Omental fat pad (tissue), 4 donors: ENCODE measurements around the gene MACROD2. TPM values are rescaled to one million over a fixed set of nuclear protein-coding genes. Genes with fewer than 3 reads are reported as not detected.

ENCODE experiments used
- ATAC-seq: fragments of 150-250 bp; one replicate; pipeline ENCODE4 v1.9.1; 2016; ENCODE audit warnings: mild to moderate bottlenecking, moderate library complexity; ENCODE audit not compliant: low FRiP score
- DNase-seq: peaks from one replicate; pipeline ENCODE4 v3.0.0-alpha.2; 2019; ENCODE audit warnings: low spot score
- CTCF ChIP-seq, 3 donors: fragments of 450-650 bp; IDR thresholded peaks; one replicate each; pipeline ENCODE4 v1.5.1; 2016 to 2017; ENCODE audit warnings: antibody characterized with exemption in 3 of 3, mild to moderate bottlenecking in 3 of 3, moderate library complexity in 2 of 3
- total RNA-seq, 4 donors: library from RNA; depleted of rRNA; stranded (reverse); fragments of >200 nt; gene quantifications; one replicate each; pipeline ENCODE4 v1.1.0, GENCODE V29; 2016

Gene MACROD2
- total RNA-seq, 4 donors from 2014 or later = 6.8 to 54.1 (median 7.4) TPM

DNA sequence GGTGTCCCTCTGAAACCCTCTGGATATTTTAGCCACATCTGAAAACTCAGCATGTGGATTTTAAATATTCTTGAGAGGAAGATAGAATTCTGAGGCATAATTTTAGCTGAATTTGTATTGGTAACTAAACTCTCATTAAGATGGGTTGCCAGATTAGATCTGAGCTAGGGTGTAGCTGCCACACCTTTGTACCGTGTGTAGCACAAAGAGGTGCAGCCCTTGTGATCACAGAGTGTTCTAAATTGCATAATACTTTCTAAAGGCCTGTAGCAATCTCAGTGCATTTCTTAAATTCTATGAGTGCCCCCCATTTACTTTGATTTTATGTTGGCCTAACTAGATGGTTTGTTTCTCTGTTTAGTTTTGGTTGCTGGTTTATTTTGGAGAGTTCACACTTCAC is 289.1 kb downstream of the MACROD2 start:
- no peak for TF ChIP-seq CTCF (IDR thresholded peaks at IDR 0.05)
- ATAC-seq (no peak), DNase-seq (no peak)

DNA sequence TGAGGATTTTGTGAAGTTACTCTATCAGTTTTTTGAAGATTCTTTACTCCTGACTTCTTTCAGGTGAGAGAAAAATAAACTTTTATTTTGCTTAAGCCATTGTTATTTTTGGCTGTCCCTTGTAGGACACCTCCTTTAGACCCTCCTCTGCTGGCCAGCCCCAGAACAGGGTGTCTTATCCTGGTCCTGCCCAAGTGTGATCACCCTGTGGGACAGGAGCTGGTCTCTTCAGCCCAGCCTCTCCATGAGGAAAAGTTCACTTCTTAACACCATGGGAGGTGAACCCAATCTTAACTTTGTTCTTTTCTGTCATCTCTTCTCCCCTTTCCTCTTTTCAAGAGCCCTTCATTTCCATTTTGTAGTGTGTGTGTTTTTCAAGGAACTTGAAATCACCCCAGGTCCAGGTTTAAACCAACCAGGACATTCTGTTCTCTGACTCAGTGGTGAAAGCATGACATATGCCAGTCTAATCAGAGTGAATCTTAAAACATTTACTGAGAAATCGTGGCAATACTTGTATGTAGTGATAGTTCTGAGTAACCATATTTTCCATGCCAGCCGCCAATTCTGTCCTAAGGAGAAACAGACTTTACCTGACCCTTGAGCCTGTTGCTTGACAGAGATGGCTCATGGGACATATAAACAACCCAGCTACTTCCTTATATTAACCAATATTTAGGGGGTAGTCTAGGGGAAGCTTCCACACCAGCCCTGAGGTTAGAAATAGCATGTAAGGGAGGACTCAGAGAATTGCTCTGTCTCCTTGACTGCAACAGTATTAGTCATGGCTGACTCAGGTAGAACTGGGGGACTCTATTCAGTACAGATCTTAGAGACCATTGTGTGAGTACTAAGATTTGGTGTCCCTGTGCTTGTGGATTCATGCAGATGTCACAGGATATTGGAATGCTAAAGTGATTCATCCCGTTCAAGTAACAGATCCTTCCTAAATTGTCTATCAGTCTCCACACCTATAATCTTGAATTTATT is 293.3 kb downstream of the MACROD2 start:
- TF ChIP-seq CTCF (IDR thresholded peaks at IDR 0.05) = no peak
- ATAC-seq (no peak), DNase-seq (no peak)

GRCh38 chr20:14291502-14291901 is 296.2 kb downstream of the MACROD2 start:
- no peak for DNase-seq
- TF ChIP-seq CTCF (IDR thresholded peaks at IDR 0.05) = no peak
- no peak for ATAC-seq

- DNase-seq (no peak), ATAC-seq (no peak)
- TF ChIP-seq CTCF (IDR thresholded peaks at IDR 0.05) = no peak
Observed at GRCh38 chr20:14295238-14295637, 299.9 kb downstream of the MACROD2 start.

DNA sequence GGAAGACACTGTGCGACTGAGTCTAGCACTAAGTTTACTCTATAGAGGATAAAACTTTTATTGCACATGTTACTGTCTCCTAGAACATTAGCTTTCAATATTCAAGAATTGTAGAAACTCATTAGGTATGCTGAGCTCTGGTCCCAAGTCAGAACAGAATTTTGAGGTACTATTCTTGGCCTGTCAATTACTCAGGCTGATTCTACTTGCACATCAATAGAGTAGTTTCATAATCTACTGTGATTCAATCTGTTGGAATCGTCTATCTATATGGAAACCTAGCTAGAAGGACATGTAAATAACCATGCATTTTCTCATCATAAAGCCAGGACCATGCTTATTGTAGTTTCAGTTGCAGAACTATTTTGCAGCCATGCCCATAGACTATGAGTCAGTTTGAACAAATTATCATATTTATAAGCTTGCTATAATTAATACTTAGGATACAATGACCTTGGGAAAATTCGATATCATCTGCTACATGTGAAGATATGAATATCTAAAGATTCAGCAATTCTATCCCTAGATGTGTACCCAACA is 300.5 kb downstream of the MACROD2 start:
- no peak for TF ChIP-seq CTCF (IDR thresholded peaks at IDR 0.05)
- ATAC-seq (no peak), DNase-seq (no peak)

- DNase-seq (no peak), ATAC-seq (no peak)
- TF ChIP-seq CTCF (IDR thresholded peaks at IDR 0.05) = no peak
Observed at GRCh38 chr20:14299831-14300230, 304.5 kb downstream of the MACROD2 start.
